Sigmoid colon (tissue), 7 donors: ENCODE results near the gene AJM1. TPM values are rescaled to one million over a fixed set of nuclear protein-coding genes. Genes with fewer than 3 reads are reported as not detected.
A peak's percentile ranks its signal among the peaks of the same experiment; 100 is the strongest.
"Not testable (repeated sequence)": the region's sequence is repeated elsewhere in the genome, so short reads cannot be mapped to it uniquely, and the experiment has no call there.

Experiments used
- DNase-seq: peaks from one replicate; pipeline ENCODE4 v3.0.0-alpha.2; 2019
- H3K27ac ChIP-seq, 4 donors: fragments of 200-600 bp; sonication (generic); one replicate each; pipeline ENCODE4 v1.5.1; 2016 to 2019; ENCODE audit warnings: mild to moderate bottlenecking in 1 of 4
- H3K27me3 ChIP-seq, 3 donors: fragments of 200-600 bp; sonication (generic); one replicate each; pipeline ENCODE4 v1.5.1; 2019; ENCODE audit warnings: mild to moderate bottlenecking in 1 of 3
- H3K36me3 ChIP-seq, 4 donors: fragments of 200-600 bp; sonication (generic); one replicate each; pipeline ENCODE4 v1.5.1; 2016 to 2019
- H3K4me1 ChIP-seq, 4 donors: fragments of 200-600 bp; sonication (generic); one replicate each; pipeline ENCODE4 v1.5.1; 2017 to 2019
- H3K4me3 ChIP-seq, 4 donors: fragments of 200-600 bp; sonication (generic); one replicate each; pipeline ENCODE4 v1.5.1; 2017 to 2019; ENCODE audit warnings: mild to moderate bottlenecking in 2 of 4, moderate library complexity in 1 of 4
- H3K9me3 ChIP-seq, 4 donors: fragments of 200-600 bp in 3 of 4; sonication (generic) in 3 of 4; one replicate each; pipeline versions ENCODE4 v1.5.1 to v1.6.1; 2013 to 2019
- CTCF ChIP-seq, 4 experiments: fragments of 450-650 bp in 3 of 4; fragments of 200-600 bp in 1 of 4; IDR thresholded peaks; one replicate each; pipeline ENCODE4 v1.5.1; 2016 to 2019; ENCODE audit warnings: antibody characterized with exemption in 4 of 4, mild to moderate bottlenecking in 3 of 4, moderate library complexity in 2 of 4
- EP300 ChIP-seq, 4 donors: sonication (generic); formaldehyde crosslinking; IDR thresholded peaks; one replicate each; pipeline ENCODE4 v1.6.1; 2017; ENCODE audit warnings: antibody characterized with exemption in 4 of 4
- POLR2A ChIP-seq, 2 donors: fragments of 450-650 bp; IDR thresholded peaks; one replicate each; pipeline ENCODE4 v1.6.1; 2016; ENCODE audit warnings: antibody characterized with exemption in 2 of 2, mild to moderate bottlenecking in 2 of 2, moderate library complexity in 2 of 2
- POLR2AphosphoS5 ChIP-seq, 4 donors: sonication (generic); formaldehyde crosslinking; IDR thresholded peaks; one replicate each; pipeline ENCODE4 v1.6.1; 2017; ENCODE audit warnings: antibody characterized with exemption in 4 of 4
- WGBS, 2 donors: extraction: QIAGEN DNeasy Blood & Tissue Kit; methylation state at CpG; one replicate each; pipeline ENCODE4 v1.1.7; 2013; 5-methylcytosine and 5-hydroxymethylcytosine counted together
- intact Hi-C: fragments of 100-400 bp; cut with DNase I; formaldehyde crosslinking; loops from one replicate; pipeline ENCODE4 v1.15.1; 2023
- polyA plus RNA-seq, 3 donors: library from polyadenylated mRNA; stranded (reverse); fragments of 200-250 nt; gene quantifications; one replicate each; pipeline ENCODE4 v1.2.3, GENCODE V29; 2013
- total RNA-seq, 4 donors: library from RNA; depleted of rRNA; stranded (reverse); fragments of >200 nt; gene quantifications; one replicate each; pipeline ENCODE4 v1.1.0, GENCODE V29; 2016
- donor health status: healthy with polysubstance abuse.
- donor health status: Bipolar disorder and iron deficiency.
- donor health status: healthy.

Gene AJM1
- total and polyA plus RNA-seq, 7 donors = 0.46 to 8.6 (median 4.3) TPM

- Histone ChIP-seq H3K27ac (no peak overlapping the region), H3K27me3 (peaks cover 40 to 70% (median 56%) of the 10 kb centered on the region in 3 donors), H3K4me1 (peaks cover 0 to 22% (median 18%) of the 10 kb centered on the region in 4 donors), H3K9me3 (no peaks in the 10 kb centered on the region), H3K36me3 (no peaks in the 10 kb centered on the region), H3K4me3 (peak overlapping the region in 3 of 4 donors; percentile 12 to 36 (median 33))
- peak; percentile 86 for DNase-seq
- intact Hi-C loops = no loop called here
- WGBS, 2 donors = 1% methylated on average over 63 of the region's 63 CpGs
- TF ChIP-seq CTCF (IDR thresholded peaks at IDR 0.05) = no peak
- TF ChIP-seq POLR2A (IDR thresholded peaks at IDR 0.05) = peak in 1 of 2 donors; percentile 37
- peak in 1 of 4 donors; percentile 43 for TF ChIP-seq POLR2AphosphoS5 (IDR thresholded peaks at IDR 0.05)
Observed at GRCh38 chr9:136799854-136800657, 42.2 kb upstream of the AJM1 start.

- no peak overlapping the region for H3K27ac ChIP-seq
- no peaks in the 10 kb centered on the region for H3K36me3 ChIP-seq
- no peak for DNase-seq
- H3K9me3 ChIP-seq = no peaks in the 10 kb centered on the region
- no peak for TF ChIP-seq POLR2AphosphoS5 (IDR thresholded peaks at IDR 0.05)
- peaks cover 0 to 36% (median 32%) of the 10 kb centered on the region in 4 donors for H3K4me1 ChIP-seq
- 82 to 83% methylated on average over 6 of the region's 6 CpGs for WGBS, 2 donors
- H3K27me3 ChIP-seq = peaks cover 40 to 53% (median 52%) of the 10 kb centered on the region in 3 donors
- intact Hi-C loops = no loop called here
- H3K4me3 ChIP-seq = no peak overlapping the region
Observed at GRCh38 chr9:136802321-136802720, 40.0 kb upstream of the AJM1 start.

GRCh38 chr9:136803009-136803550 lies 39.2 kb upstream of the AJM1 start:
- H3K4me3 ChIP-seq, DNase-seq, intact Hi-C loops, H3K9me3 ChIP-seq, H3K36me3 ChIP-seq, H3K27ac ChIP-seq: not testable (repeated sequence)
- WGBS, 2 donors = 95 to 97% methylated on average over 8 of the region's 9 CpGs
- Histone ChIP-seq H3K4me1 (peaks cover 0 to 37% (median 32%) of the 10 kb centered on the region in 4 donors), H3K27me3 (peaks cover 35 to 45% (median 45%) of the 10 kb centered on the region in 3 donors)

- DNase-seq = no peak
- Histone ChIP-seq H3K9me3 (no peaks in the 10 kb centered on the region), H3K27me3 (peaks cover 28 to 38% (median 38%) of the 10 kb centered on the region in 3 donors), H3K4me3 (no peak overlapping the region), H3K36me3 (no peaks in the 10 kb centered on the region), H3K27ac (no peak overlapping the region), H3K4me1 (peaks cover 0 to 43% (median 36%) of the 10 kb centered on the region in 4 donors)
- TF ChIP-seq POLR2AphosphoS5 (IDR thresholded peaks at IDR 0.05) = no peak
- TF ChIP-seq POLR2A (IDR thresholded peaks at IDR 0.05) = no peak
- TF ChIP-seq CTCF (IDR thresholded peaks at IDR 0.05) = no peak
- no peak for TF ChIP-seq EP300 (IDR thresholded peaks at IDR 0.05)
- WGBS, 2 donors = 90 to 92% methylated on average over 22 of the region's 22 CpGs
- intact Hi-C loops = no loop called here
Observed at GRCh38 chr9:136803551-136804508, 38.4 kb upstream of the AJM1 start.

GRCh38 chr9:136804509-136805206 lies 37.6 kb upstream of the AJM1 start:
- DNase-seq = no peak
- H3K9me3 ChIP-seq = no peaks in the 10 kb centered on the region
- H3K4me3 ChIP-seq = no peak overlapping the region
- TF ChIP-seq CTCF (IDR thresholded peaks at IDR 0.05) (no peak), POLR2AphosphoS5 (IDR thresholded peaks at IDR 0.05) (no peak), EP300 (IDR thresholded peaks at IDR 0.05) (no peak), POLR2A (IDR thresholded peaks at IDR 0.05) (no peak)
- H3K27ac ChIP-seq = no peak overlapping the region
- peaks cover 20 to 29% (median 29%) of the 10 kb centered on the region in 3 donors for H3K27me3 ChIP-seq
- WGBS, 2 donors = 94 to 95% methylated on average over 20 of the region's 20 CpGs
- H3K4me1 ChIP-seq = peaks cover 0 to 47% (median 41%) of the 10 kb centered on the region in 4 donors
- intact Hi-C loops = no loop called here
- H3K36me3 ChIP-seq = peaks cover 0 to 1% (median 0%) of the 10 kb centered on the region in 4 donors
